Epithelial cell of prostate (primary cell): ENCODE data around the gene EDN1.
"Not testable (repeated sequence)": the region's sequence is repeated elsewhere in the genome, so short reads cannot be mapped to it uniquely, and the experiment has no call there.

ENCODE experiments used
- DNase-seq: peaks from one replicate; pipeline ENCODE4 v3.0.0-alpha.2; 2011; ENCODE audit warnings: low read depth, low spot score
- H3K27ac ChIP-seq: fragments of 450-650 bp; 2 replicates; pipeline ENCODE4 v1.5.1; 2017; ENCODE audit warnings: mild to moderate bottlenecking

The EDN1 gene

GRCh38 chr6:12315292-12316081 is 25.3 kb downstream of the EDN1 start:
- peak overlapping the region; percentile 98 for H3K27ac ChIP-seq
- DNase-seq: no peak

GRCh38 chr6:12318749-12319148 is 28.6 kb downstream of the EDN1 start:
- DNase-seq: no peak
- no peak overlapping the region for H3K27ac ChIP-seq

GRCh38 chr6:12320074-12320473 is 29.9 kb downstream of the EDN1 start:
- not testable (repeated sequence) for DNase-seq, H3K27ac ChIP-seq

GRCh38 chr6:12324099-12324498 is 33.9 kb downstream of the EDN1 start:
- DNase-seq: peak; percentile 100
- peak overlapping the region; percentile 99 for H3K27ac ChIP-seq

- DNase-seq: no peak
- peak overlapping the region; percentile 99 for H3K27ac ChIP-seq
Measured at GRCh38 chr6:12324748-12325147, 34.6 kb downstream of the EDN1 start.

- DNase-seq: no peak
- peak overlapping the region; percentile 99 for H3K27ac ChIP-seq
Measured at GRCh38 chr6:12325872-12326271, 35.7 kb downstream of the EDN1 start.

GRCh38 chr6:12327391-12327790 is 37.2 kb downstream of the EDN1 start:
- DNase-seq: no peak
- H3K27ac ChIP-seq: peak overlapping the region; percentile 99

- H3K27ac ChIP-seq: peak overlapping the region; percentile 99
- DNase-seq: no peak
Measured at GRCh38 chr6:12327988-12328387, 37.8 kb downstream of the EDN1 start.

- peak overlapping the region; percentile 99 for H3K27ac ChIP-seq
- DNase-seq: peak; percentile 96
Measured at GRCh38 chr6:12328701-12329100, 38.5 kb downstream of the EDN1 start.

- peak overlapping the region; percentile 99 for H3K27ac ChIP-seq
- DNase-seq: no peak
Measured at GRCh38 chr6:12331474-12331873, 41.3 kb downstream of the EDN1 start.

GRCh38 chr6:12331951-12332749 is 42.0 kb downstream of the EDN1 start:
- DNase-seq: peak; percentile 88
- H3K27ac ChIP-seq: peak overlapping the region; percentile 99

- DNase-seq: not testable (repeated sequence)
- H3K27ac ChIP-seq: peak overlapping the region; percentile 99
Measured at GRCh38 chr6:12332750-12333079, 42.6 kb downstream of the EDN1 start.

GRCh38 chr6:12333128-12333527 is 43.0 kb downstream of the EDN1 start:
- peak overlapping the region; percentile 99 for H3K27ac ChIP-seq
- DNase-seq: no peak

- no peak for DNase-seq
- peak overlapping the region; percentile 11 for H3K27ac ChIP-seq
Measured at GRCh38 chr6:12334526-12335130, 44.5 kb downstream of the EDN1 start.

GRCh38 chr6:12335131-12335527 is 45.0 kb downstream of the EDN1 start:
- H3K27ac ChIP-seq: peak overlapping the region; percentile 11
- DNase-seq: no peak

- no peak for DNase-seq
- peak overlapping the region; percentile 3 for H3K27ac ChIP-seq
Measured at GRCh38 chr6:12335717-12336116, 45.6 kb downstream of the EDN1 start.

- H3K27ac ChIP-seq: peak overlapping the region; percentile 3
- DNase-seq: no peak
Measured at GRCh38 chr6:12336121-12336971, 46.2 kb downstream of the EDN1 start.

GRCh38 chr6:12339022-12339421 is 48.9 kb downstream of the EDN1 start:
- no peak overlapping the region for H3K27ac ChIP-seq

GRCh38 chr6:12339808-12340487 is 49.8 kb downstream of the EDN1 start:
- H3K27ac ChIP-seq: no peak overlapping the region
- DNase-seq: no peak

More at GRCh38 chr6:12339022-12339421, 48.9 kb downstream of the EDN1 start:
- DNase-seq: no peak

- H3K27ac ChIP-seq: no peak overlapping the region
- no peak for DNase-seq
Measured at GRCh38 chr6:12340488-12340818, 50.3 kb downstream of the EDN1 start.
